SK-N-SH treated with all-trans-retinoic acid at 6 μM for 48 hours (cell line): ENCODE data around the gene IQCK.

Experiments
- ATAC-seq: fragments of 200-7000 bp; cut with Tn5 transposase; 3 replicates; pipeline ENCODE4 v1.9.1; 2020; ENCODE audit warnings: mild to moderate bottlenecking, moderate library complexity
- ARNTL ChIP-seq: fragments of 450-650 bp; formaldehyde crosslinking; IDR thresholded peaks from 2 replicates; pipeline ENCODE4 v1.5.0; 2020; ENCODE audit warnings: low read depth, mild to moderate bottlenecking, moderate library complexity, borderline replicate concordance
- BACH2 ChIP-seq: fragments of 250-450 bp; sonication (Bioruptor Pico); IDR thresholded peaks from 2 replicates; pipeline ENCODE4 v1.9.0; 2021; ENCODE audit warnings: mild to moderate bottlenecking, borderline replicate concordance
- CSDC2 ChIP-seq: fragments of 250-450 bp; sonication (Bioruptor Pico); IDR thresholded peaks from 2 replicates; pipeline ENCODE4 v1.5.0; 2020; ENCODE audit warnings: mild to moderate bottlenecking, moderate library complexity
- ESRRG ChIP-seq: fragments of 250-450 bp; sonication (Bioruptor Pico); IDR thresholded peaks from 2 replicates; pipeline ENCODE4 v1.6.1; 2021; ENCODE audit warnings: mild to moderate bottlenecking
- GLIS3 ChIP-seq: fragments of 250-450 bp; sonication (Bioruptor Pico); IDR thresholded peaks from 2 replicates; pipeline ENCODE4 v1.5.0; 2020; ENCODE audit warnings: mild to moderate bottlenecking, moderate library complexity
- ISL1 ChIP-seq: fragments of 250-450 bp; sonication (Bioruptor Pico); IDR thresholded peaks from 2 replicates; pipeline ENCODE4 v2.1.2; 2022; ENCODE audit warnings: mild to moderate bottlenecking, moderate library complexity
- OSR1 ChIP-seq: fragments of 250-450 bp; sonication (Bioruptor Pico); IDR thresholded peaks from 2 replicates; pipeline ENCODE4 v1.8.0; 2022; ENCODE audit warnings: moderate library complexity, mild to moderate bottlenecking, inconsistent platforms
- PPARA ChIP-seq: fragments of 250-450 bp; sonication (Bioruptor Pico); IDR thresholded peaks from 2 replicates; pipeline ENCODE4 v1.5.0; 2020; ENCODE audit warnings: mild to moderate bottlenecking, borderline replicate concordance
- SNAI2 ChIP-seq: fragments of 250-450 bp; sonication (Bioruptor Pico); IDR thresholded peaks from 2 replicates; pipeline ENCODE4 v1.5.0; 2020; ENCODE audit warnings: mild to moderate bottlenecking, moderate library complexity
- TCF4 ChIP-seq: fragments of 250-450 bp; sonication (Bioruptor Pico); IDR thresholded peaks from 2 replicates; pipeline ENCODE4 v1.8.0; 2021; ENCODE audit warnings: mild to moderate bottlenecking, moderate library complexity, borderline replicate concordance
- TOX ChIP-seq: fragments of 250-450 bp; sonication (Bioruptor Pico); IDR thresholded peaks from 2 replicates; pipeline ENCODE4 v1.8.0; 2021; ENCODE audit warnings: mild to moderate bottlenecking, moderate library complexity, borderline replicate concordance
- ZC3H10 ChIP-seq: fragments of 250-450 bp; sonication (Bioruptor Pico); IDR thresholded peaks from 2 replicates; pipeline ENCODE4 v1.5.1; 2021; ENCODE audit warnings: mild to moderate bottlenecking, moderate library complexity
- ZFP3 ChIP-seq: fragments of 250-450 bp; sonication (Bioruptor Pico); IDR thresholded peaks from 2 replicates; pipeline ENCODE4 v1.5.0; 2020; ENCODE audit warnings: mild to moderate bottlenecking, moderate library complexity
- ZFP30 ChIP-seq: fragments of 450-650 bp; formaldehyde crosslinking; IDR thresholded peaks from 2 replicates; pipeline ENCODE4 v1.5.0; 2022; ENCODE audit warnings: mild to moderate bottlenecking, moderate library complexity
- ZNF565 ChIP-seq: fragments of 450-650 bp; formaldehyde crosslinking; conservative IDR thresholded peaks from 2 replicates; pipeline ENCODE4 v1.5.0; 2020; ENCODE audit warnings: low read depth, mild to moderate bottlenecking, moderate library complexity
- ZNF70 ChIP-seq: fragments of 450-650 bp; formaldehyde crosslinking; IDR thresholded peaks from 2 replicates; pipeline ENCODE4 v1.5.0; 2020; ENCODE audit warnings: mild to moderate bottlenecking, moderate library complexity
- ZNF8 ChIP-seq: fragments of 450-650 bp; formaldehyde crosslinking; IDR thresholded peaks from 2 replicates; pipeline ENCODE4 v1.5.0; 2020; ENCODE audit warnings: mild to moderate bottlenecking, moderate library complexity
- TF ChIP-seq, protein P1 (sequence below): fragments of 250-450 bp; sonication (Bioruptor Pico); IDR thresholded peaks from 2 replicates; pipeline ENCODE4 v1.5.1; 2020; ENCODE audit warnings: low read depth, mild to moderate bottlenecking, moderate library complexity
- TF ChIP-seq, protein P2 (sequence below): fragments of 250-450 bp; sonication (Bioruptor Pico); IDR thresholded peaks from 2 replicates; pipeline ENCODE4 v1.5.0; 2020; ENCODE audit warnings: mild to moderate bottlenecking, moderate library complexity
- TF ChIP-seq, protein P3 (sequence below): fragments of 250-450 bp; sonication (Bioruptor Pico); IDR thresholded peaks from 2 replicates; pipeline ENCODE4 v1.5.1; 2021; ENCODE audit warnings: mild to moderate bottlenecking, moderate library complexity
- TF ChIP-seq, protein P4 (sequence below): fragments of 250-450 bp; sonication (Bioruptor Pico); IDR thresholded peaks from 2 replicates; pipeline ENCODE4 v1.8.0; 2021; ENCODE audit warnings: low read depth, mild to moderate bottlenecking, moderate library complexity, borderline replicate concordance
- TF ChIP-seq, protein P5 (sequence below): fragments of 250-450 bp; sonication (Bioruptor Pico); IDR thresholded peaks from 2 replicates; pipeline ENCODE4 v1.8.0; 2020; ENCODE audit warnings: mild to moderate bottlenecking, moderate library complexity, borderline replicate concordance

The IQCK gene

DNA sequence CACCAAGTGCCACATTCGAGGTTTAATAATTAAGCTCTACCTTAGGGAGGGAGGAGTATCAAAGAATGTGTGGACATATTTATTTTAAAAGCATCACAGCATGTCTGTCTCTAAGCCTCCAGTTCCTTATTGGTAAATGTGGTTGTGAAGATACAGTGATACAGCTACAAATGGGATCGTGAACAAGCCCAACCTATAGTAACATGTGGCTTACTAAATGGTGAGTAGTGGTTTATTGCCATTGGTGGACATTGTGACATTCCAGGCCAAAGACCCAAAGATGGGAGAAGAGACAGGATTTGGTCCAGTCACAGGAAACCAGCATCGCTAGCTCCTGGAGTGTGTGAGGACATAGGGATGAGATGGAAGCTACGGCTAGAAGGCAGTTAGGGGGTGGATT lies 51.2 kb downstream of the IQCK start (continued):
- TF ChIP-seq, protein P1, sequence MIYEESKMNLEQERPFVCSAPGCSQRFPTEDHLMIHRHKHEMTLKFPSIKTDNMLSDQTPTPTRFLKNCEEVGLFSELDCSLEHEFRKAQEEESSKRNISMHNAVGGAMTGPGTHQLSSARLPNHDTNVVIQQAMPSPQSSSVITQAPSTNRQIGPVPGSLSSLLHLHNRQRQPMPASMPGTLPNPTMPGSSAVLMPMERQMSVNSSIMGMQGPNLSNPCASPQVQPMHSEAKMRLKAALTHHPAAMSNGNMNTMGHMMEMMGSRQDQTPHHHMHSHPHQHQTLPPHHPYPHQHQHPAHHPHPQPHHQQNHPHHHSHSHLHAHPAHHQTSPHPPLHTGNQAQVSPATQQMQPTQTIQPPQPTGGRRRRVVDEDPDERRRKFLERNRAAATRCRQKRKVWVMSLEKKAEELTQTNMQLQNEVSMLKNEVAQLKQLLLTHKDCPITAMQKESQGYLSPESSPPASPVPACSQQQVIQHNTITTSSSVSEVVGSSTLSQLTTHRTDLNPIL: no peak
- TF ChIP-seq, all 23 proteins: peak for 0

DNA sequence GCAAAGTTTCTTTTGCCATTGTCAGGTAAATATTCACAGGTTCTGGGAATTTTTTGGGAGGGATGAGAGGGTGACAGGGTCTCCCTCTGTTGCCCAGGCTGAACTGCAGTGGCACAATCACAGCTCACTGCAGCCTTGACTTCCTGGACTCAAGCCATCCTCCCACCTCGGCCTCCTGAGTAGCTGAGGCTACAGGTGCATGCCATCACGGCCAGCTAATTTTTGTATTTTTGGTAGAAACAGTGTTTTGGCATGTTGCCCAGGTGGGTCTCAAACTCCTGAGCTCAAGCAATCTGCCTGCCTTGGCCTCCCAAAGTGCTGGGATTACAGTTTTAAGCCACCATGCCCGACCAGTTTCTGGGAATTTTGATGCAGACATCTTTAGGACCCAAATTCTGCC lies 53.0 kb downstream of the IQCK start:
- no peak for ATAC-seq
- TF ChIP-seq ZFP3 (CRISPR knock-in tag) (no peak), PPARA (no peak), GLIS3 (CRISPR knock-in tag) (no peak), ISL1 (CRISPR knock-in tag) (no peak), ARNTL (no peak), SNAI2 (no peak), TCF4 (CRISPR knock-in tag) (no peak), TOX (CRISPR knock-in tag) (no peak), ZNF8 (CRISPR knock-in tag) (no peak), ESRRG (CRISPR knock-in tag) (no peak), BACH2 (CRISPR knock-in tag) (no peak), CSDC2 (CRISPR knock-in tag) (no peak)
- TF ChIP-seq, protein P2, sequence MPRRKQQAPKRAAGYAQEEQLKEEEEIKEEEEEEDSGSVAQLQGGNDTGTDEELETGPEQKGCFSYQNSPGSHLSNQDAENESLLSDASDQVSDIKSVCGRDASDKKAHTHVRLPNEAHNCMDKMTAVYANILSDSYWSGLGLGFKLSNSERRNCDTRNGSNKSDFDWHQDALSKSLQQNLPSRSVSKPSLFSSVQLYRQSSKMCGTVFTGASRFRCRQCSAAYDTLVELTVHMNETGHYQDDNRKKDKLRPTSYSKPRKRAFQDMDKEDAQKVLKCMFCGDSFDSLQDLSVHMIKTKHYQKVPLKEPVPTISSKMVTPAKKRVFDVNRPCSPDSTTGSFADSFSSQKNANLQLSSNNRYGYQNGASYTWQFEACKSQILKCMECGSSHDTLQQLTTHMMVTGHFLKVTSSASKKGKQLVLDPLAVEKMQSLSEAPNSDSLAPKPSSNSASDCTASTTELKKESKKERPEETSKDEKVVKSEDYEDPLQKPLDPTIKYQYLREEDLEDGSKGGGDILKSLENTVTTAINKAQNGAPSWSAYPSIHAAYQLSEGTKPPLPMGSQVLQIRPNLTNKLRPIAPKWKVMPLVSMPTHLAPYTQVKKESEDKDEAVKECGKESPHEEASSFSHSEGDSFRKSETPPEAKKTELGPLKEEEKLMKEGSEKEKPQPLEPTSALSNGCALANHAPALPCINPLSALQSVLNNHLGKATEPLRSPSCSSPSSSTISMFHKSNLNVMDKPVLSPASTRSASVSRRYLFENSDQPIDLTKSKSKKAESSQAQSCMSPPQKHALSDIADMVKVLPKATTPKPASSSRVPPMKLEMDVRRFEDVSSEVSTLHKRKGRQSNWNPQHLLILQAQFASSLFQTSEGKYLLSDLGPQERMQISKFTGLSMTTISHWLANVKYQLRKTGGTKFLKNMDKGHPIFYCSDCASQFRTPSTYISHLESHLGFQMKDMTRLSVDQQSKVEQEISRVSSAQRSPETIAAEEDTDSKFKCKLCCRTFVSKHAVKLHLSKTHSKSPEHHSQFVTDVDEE (CRISPR knock-in tag): no peak
- TF ChIP-seq, protein P3, sequence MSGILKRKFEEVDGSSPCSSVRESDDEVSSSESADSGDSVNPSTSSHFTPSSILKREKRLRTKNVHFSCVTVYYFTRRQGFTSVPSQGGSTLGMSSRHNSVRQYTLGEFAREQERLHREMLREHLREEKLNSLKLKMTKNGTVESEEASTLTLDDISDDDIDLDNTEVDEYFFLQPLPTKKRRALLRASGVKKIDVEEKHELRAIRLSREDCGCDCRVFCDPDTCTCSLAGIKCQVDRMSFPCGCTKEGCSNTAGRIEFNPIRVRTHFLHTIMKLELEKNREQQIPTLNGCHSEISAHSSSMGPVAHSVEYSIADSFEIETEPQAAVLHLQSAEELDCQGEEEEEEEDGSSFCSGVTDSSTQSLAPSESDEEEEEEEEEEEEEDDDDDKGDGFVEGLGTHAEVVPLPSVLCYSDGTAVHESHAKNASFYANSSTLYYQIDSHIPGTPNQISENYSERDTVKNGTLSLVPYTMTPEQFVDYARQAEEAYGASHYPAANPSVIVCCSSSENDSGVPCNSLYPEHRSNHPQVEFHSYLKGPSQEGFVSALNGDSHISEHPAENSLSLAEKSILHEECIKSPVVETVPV (CRISPR knock-in tag): no peak
- TF ChIP-seq, protein P4, sequence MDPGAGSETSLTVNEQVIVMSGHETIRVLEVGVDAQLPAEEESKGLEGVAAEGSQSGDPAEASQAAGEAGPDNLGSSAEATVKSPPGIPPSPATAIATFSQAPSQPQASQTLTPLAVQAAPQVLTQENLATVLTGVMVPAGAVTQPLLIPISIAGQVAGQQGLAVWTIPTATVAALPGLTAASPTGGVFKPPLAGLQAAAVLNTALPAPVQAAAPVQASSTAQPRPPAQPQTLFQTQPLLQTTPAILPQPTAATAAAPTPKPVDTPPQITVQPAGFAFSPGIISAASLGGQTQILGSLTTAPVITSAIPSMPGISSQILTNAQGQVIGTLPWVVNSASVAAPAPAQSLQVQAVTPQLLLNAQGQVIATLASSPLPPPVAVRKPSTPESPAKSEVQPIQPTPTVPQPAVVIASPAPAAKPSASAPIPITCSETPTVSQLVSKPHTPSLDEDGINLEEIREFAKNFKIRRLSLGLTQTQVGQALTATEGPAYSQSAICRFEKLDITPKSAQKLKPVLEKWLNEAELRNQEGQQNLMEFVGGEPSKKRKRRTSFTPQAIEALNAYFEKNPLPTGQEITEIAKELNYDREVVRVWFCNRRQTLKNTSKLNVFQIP (CRISPR knock-in tag): no peak
- TF ChIP-seq, protein P5, sequence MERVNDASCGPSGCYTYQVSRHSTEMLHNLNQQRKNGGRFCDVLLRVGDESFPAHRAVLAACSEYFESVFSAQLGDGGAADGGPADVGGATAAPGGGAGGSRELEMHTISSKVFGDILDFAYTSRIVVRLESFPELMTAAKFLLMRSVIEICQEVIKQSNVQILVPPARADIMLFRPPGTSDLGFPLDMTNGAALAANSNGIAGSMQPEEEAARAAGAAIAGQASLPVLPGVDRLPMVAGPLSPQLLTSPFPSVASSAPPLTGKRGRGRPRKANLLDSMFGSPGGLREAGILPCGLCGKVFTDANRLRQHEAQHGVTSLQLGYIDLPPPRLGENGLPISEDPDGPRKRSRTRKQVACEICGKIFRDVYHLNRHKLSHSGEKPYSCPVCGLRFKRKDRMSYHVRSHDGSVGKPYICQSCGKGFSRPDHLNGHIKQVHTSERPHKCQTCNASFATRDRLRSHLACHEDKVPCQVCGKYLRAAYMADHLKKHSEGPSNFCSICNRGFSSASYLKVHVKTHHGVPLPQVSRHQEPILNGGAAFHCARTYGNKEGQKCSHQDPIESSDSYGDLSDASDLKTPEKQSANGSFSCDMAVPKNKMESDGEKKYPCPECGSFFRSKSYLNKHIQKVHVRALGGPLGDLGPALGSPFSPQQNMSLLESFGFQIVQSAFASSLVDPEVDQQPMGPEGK (CRISPR knock-in tag): no peak

DNA sequence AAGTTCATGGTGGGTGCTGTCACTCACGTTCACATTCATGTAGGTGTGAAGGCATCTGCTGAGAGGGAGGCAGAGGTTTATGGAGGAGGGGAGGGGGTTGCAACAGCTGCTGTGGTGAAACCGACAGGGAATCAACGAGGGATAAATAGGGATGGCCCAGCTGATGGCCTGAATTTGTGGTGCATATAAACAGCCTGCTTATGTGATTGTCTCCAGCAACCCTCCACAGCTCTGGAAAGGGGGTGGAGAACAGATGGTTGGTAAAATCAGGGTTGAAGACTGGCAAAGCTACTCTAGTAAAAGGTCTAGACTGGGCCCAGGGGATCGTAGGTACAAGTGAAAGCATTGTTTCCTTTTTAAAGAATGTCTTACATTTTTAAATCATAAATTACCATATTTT lies 53.7 kb downstream of the IQCK start:
- no peak for ATAC-seq
- TF ChIP-seq BACH2 (CRISPR knock-in tag) (no peak), PPARA (no peak), ZFP30 (CRISPR knock-in tag) (no peak), ZNF70 (CRISPR knock-in tag) (no peak), ISL1 (CRISPR knock-in tag) (no peak), ESRRG (CRISPR knock-in tag) (no peak), ARNTL (no peak), TOX (CRISPR knock-in tag) (no peak), ZNF565 (CRISPR knock-in tag) (no peak), SNAI2 (no peak), ZC3H10 (CRISPR knock-in tag) (no peak), TCF4 (CRISPR knock-in tag) (no peak), GLIS3 (CRISPR knock-in tag) (no peak), OSR1 (CRISPR knock-in tag) (no peak)
- TF ChIP-seq, protein P5 (CRISPR knock-in tag): no peak
- TF ChIP-seq, protein P4 (CRISPR knock-in tag): no peak
- TF ChIP-seq, protein P3 (CRISPR knock-in tag): no peak
